Activated CD8-positive, alpha-beta memory T cell treated with anti-CD3 and anti-CD28 coated beads, Interleukin-2, amount 10 ng/mL, durations not matched to agents 7 days and 5 days (primary cell): ENCODE results near the gene FAM81A. TPM values are rescaled to one million over a fixed set of nuclear protein-coding genes. Genes with fewer than 3 reads are reported as not detected.
A peak's percentile ranks its signal among the peaks of the same experiment; 100 is the strongest.

Source experiments
- ATAC-seq: fragments of 150-1000 bp; cut with Tn5 transposase; one replicate; pipeline ENCODE4 v1.10.0; 2021; ENCODE audit warnings: moderate library complexity
- CTCF ChIA-PET: fragments of 350-600 bp; sonication (Branson Sonifier 250); formaldehyde crosslinking; loops from one replicate; lab custom pipeline; 2021; ENCODE audit warnings: antibody characterized with exemption; lab: Charles Lee
- DNase-seq: peaks from one replicate; pipeline ENCODE4 v3.0.0-alpha.2; 2020
- H3K27ac Mint-ChIP-seq: one replicate; pipeline ENCODE4 v1.8.0; 2021; ENCODE audit warnings: mild to moderate bottlenecking, mixed read lengths
- H3K27me3 Mint-ChIP-seq: one replicate; pipeline ENCODE4 v1.8.0; 2021; ENCODE audit warnings: mixed read lengths
- H3K36me3 Mint-ChIP-seq: one replicate; pipeline ENCODE4 v1.8.0; 2021; ENCODE audit warnings: mild to moderate bottlenecking, mixed read lengths
- H3K4me1 Mint-ChIP-seq: one replicate; pipeline ENCODE4 v1.8.0; 2021; ENCODE audit warnings: mixed read lengths
- H3K4me3 Mint-ChIP-seq: one replicate; pipeline ENCODE4 v1.8.0; 2021; ENCODE audit warnings: mild to moderate bottlenecking, moderate library complexity, mixed read lengths
- H3K9me3 Mint-ChIP-seq: one replicate; pipeline ENCODE4 v1.8.0; 2022; ENCODE audit warnings: low read depth, mixed read lengths
- total RNA-seq, 2 experiments: library from RNA; stranded (reverse); gene quantifications; one replicate each; pipeline ENCODE4 v1.2.3, GENCODE V29; 2021

The FAM81A gene
- total RNA-seq, 2 experiments from 2014 or later, result 2.5 to 3.7 TPM

DNA sequence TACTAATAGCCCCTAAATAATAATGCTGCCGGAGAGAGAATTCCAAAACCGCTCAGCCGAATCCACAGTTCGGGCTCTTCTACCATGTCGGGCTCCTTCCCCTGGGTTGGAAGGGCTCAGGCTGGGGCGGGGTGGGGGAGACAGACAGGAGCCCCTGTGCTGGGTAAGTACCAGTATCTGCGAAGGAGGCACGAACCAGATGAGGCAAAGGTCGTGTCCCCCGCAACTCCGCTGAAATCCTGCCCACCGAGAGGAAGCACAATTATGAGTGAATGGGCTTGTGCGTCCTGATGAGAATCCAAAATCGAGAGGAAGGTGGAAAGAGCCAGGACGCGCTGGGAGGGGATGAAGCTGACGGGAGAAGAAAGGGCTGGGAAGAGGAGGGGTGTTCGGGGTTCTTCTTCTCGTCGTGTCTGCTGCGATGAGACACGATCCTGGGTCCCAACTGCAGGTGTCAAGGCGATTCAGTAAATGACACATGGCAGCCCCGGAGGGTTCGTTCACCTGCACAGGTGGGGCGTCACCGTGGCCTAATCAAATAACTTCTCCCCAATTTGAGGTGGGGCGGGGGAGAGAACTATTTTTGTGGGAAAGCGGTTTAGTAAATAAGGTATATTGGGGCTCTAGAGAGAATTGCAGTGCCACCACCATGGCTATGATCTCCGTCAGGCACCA, 707 bp upstream of the FAM81A start:
- ATAC-seq (no peak), DNase-seq (no peak)
- Mint-ChIP-seq H3K27me3 (peaks cover 79% of the 10 kb centered on the region), H3K36me3 (no peaks in the 10 kb centered on the region), H3K4me3 (peak overlapping the region; percentile 73), H3K4me1 (peaks cover 18% of the 10 kb centered on the region), H3K27ac (no peak overlapping the region), H3K9me3 (no peaks in the 10 kb centered on the region)
- CTCF ChIA-PET, result interaction anchor here (1.4 kb wide), 1 partner anchor 15 kb away, joined by 4 read pairs; no protein-coding TSS in a partner anchor

DNA sequence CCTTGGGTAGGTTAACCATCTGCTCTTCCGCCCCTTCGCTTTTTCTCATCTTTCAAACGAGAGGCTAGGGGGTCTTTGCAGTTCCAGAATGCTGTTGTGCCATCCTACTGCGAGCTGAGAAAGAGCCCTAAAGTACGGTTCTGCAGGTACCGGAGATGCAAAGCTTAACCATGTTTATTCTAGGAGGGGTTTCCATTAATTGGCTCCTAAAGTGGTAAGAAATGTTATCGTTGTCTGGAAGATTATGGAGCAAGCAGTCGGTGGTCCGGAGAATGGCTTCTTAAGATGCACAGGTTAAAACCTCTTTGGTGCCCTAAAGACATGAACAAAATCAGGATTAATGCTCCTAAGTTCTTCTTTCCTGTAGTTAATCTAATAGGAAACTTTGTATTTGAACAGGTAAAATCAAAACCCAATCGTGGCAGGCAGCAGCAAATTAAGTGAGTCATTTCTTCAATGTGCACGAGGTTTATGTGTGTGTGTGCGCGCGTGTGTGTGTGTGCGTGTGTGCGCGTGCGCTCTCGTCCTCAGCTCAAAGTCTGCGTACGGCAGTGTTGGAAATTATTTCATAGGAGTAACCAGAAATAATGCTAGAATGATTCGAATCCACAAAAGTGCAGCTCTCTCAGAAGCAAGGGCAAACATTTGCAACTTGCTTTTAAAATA, 772 bp downstream of the FAM81A start:
- Mint-ChIP-seq H3K9me3 (no peaks in the 10 kb centered on the region), H3K27me3 (peaks cover 71% of the 10 kb centered on the region), H3K27ac (no peak overlapping the region), H3K4me1 (peaks cover 18% of the 10 kb centered on the region), H3K4me3 (peak overlapping the region; percentile 61), H3K36me3 (no peaks in the 10 kb centered on the region)
- CTCF ChIA-PET, result interaction anchor here (1.4 kb wide), 1 partner anchor 16 kb away, joined by 4 read pairs; no protein-coding TSS in a partner anchor
- ATAC-seq (no peak), DNase-seq (no peak)

DNA sequence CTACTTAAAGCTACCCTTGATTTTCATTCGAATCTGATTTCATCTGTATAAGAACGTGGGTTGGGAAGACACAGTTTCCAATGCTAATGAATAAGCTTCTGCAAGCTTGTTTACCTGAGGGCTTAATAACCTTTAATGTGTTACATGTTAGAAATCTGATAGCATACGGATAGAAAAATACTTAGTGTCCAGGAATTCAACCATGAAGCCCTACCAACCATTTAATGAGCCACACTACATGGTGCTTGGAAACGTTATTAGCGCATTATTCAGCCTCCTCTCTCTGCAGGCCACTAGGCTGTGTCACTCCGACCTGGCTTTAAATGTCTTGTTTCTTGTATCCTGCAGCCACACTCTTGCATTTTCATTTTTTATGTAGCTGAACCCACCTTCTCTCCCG, 1.6 kb downstream of the FAM81A start:
- H3K36me3 Mint-ChIP-seq, result no peaks in the 10 kb centered on the region
- no peaks in the 10 kb centered on the region for H3K9me3 Mint-ChIP-seq
- H3K27ac Mint-ChIP-seq, result no peak overlapping the region
- no peak for ATAC-seq
- CTCF ChIA-PET, result no interaction called here
- peaks cover 70% of the 10 kb centered on the region for H3K27me3 Mint-ChIP-seq
- H3K4me3 Mint-ChIP-seq, result no peak overlapping the region
- no peak for DNase-seq
- peaks cover 18% of the 10 kb centered on the region for H3K4me1 Mint-ChIP-seq

DNA sequence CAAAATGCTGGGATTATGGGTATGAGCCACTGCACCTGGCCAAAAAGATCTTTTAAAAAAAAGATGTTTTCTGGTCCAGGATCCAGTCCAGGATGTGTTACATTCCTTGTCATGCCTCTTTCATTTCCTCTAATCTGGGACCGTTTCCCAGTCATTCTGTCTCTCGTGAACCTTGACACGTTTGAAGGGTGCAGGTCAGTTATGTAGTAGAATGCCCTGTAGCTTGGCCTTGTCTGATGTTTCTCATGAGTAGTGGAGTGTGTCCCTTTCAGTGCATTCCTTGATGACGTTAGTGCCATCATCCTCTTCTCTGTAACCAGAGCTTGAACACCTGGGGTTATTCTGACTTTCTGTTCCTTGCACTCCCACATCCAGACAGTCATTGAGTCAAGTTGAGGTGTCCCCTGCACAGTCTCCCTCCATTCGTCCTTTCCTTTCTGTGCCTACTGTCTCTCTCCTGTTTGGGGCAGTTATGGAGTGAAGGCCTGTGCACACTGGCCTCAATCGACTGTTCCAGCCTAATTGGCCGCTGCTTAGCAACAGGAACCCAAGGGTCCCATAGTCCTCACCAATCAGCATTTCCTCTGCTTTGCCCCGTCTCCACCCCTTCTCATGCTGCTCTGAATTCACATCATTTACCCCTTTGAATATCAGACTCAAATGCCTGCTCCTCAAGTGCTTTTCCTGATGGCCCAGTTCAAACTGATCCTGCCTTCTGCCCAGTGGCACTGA, 5.5 kb downstream of the FAM81A start:
- CTCF ChIA-PET, result no interaction called here
- ATAC-seq (no peak), DNase-seq (no peak)
- Mint-ChIP-seq H3K4me3 (no peak overlapping the region), H3K4me1 (peaks cover 20% of the 10 kb centered on the region), H3K36me3 (no peaks in the 10 kb centered on the region), H3K27ac (no peak overlapping the region), H3K27me3 (peaks cover 41% of the 10 kb centered on the region), H3K9me3 (no peaks in the 10 kb centered on the region)

DNA sequence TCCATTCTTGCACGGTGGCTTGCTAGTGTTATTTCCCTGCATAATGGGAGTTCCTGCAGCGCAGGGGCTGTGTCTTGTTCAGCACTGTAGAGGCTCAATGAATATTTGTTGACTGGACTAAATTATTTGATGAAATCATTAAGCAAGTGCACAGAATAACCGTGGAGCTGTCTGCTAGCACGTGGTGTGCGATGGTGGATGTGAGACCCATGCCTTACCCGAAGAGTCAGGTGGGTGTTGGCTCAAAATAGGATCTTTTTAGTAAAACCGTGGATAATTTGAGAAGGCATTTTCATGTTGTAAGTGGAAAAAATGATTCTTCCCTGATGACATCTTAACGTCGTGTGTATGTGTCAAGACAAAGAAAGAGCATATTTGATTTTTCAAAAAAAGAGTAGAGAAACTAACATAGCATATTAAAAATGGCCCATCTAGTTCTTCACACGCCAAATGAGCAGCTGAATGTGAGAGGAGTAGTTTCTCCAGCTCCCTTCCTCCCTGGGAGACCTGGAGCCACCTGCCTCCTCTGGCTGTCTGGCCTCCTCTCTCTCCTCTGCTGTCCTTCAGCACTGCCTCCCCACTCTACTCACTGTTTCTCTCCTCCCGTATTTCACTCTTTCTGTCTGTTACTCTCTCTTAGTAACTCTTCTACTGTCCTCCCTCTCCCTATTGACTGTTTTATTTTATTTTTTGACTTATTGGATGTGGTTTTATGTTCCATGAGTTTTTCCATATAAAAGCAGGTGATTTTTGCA, 6.3 kb downstream of the FAM81A start:
- no peak overlapping the region for H3K27ac Mint-ChIP-seq
- H3K9me3 Mint-ChIP-seq, result no peaks in the 10 kb centered on the region
- DNase-seq (no peak), ATAC-seq (no peak)
- peaks cover 34% of the 10 kb centered on the region for H3K27me3 Mint-ChIP-seq
- CTCF ChIA-PET, result interaction anchor here (1.3 kb wide), 1 partner anchor 18 kb away, joined by 3 read pairs; no protein-coding TSS in a partner anchor
- H3K4me3 Mint-ChIP-seq, result no peak overlapping the region
- H3K36me3 Mint-ChIP-seq, result no peaks in the 10 kb centered on the region
- H3K4me1 Mint-ChIP-seq, result peaks cover 18% of the 10 kb centered on the region

DNA sequence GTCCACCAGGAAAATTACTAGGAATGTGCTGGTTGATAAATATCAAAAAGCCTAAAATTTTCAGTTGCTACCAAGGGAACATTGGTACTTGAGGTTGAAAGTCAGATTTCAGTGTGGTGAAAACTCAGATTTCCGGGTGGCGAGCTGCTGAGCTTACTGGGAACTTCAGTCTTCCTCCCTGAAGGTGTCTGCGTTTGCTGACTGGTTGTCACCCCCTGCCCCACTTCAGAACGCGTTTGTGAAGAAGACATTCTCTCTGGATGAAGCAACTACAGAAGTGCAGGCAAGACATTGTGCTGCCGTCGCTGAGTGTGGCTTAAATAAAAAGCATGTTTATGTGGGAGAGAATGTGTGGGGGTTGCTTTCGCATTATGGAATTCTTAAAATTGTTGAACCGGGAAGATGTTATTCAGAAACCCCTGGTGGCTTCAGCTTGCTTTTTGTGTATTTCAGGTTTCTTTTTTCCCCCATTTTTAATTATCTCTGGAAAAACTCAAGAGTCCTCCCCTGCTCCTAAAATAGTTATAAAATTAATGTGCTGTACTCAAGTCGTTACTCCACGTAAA, 7.1 kb downstream of the FAM81A start:
- H3K9me3 Mint-ChIP-seq, result no peaks in the 10 kb centered on the region
- peaks cover 26% of the 10 kb centered on the region for H3K27me3 Mint-ChIP-seq
- peaks cover 18% of the 10 kb centered on the region for H3K4me1 Mint-ChIP-seq
- CTCF ChIA-PET, result interaction anchor here (1.3 kb wide), 1 partner anchor 19 kb away, joined by 3 read pairs; no protein-coding TSS in a partner anchor
- H3K36me3 Mint-ChIP-seq, result no peaks in the 10 kb centered on the region
- ATAC-seq (no peak), DNase-seq (no peak)
- H3K4me3 Mint-ChIP-seq, result no peak overlapping the region
- no peak overlapping the region for H3K27ac Mint-ChIP-seq

DNA sequence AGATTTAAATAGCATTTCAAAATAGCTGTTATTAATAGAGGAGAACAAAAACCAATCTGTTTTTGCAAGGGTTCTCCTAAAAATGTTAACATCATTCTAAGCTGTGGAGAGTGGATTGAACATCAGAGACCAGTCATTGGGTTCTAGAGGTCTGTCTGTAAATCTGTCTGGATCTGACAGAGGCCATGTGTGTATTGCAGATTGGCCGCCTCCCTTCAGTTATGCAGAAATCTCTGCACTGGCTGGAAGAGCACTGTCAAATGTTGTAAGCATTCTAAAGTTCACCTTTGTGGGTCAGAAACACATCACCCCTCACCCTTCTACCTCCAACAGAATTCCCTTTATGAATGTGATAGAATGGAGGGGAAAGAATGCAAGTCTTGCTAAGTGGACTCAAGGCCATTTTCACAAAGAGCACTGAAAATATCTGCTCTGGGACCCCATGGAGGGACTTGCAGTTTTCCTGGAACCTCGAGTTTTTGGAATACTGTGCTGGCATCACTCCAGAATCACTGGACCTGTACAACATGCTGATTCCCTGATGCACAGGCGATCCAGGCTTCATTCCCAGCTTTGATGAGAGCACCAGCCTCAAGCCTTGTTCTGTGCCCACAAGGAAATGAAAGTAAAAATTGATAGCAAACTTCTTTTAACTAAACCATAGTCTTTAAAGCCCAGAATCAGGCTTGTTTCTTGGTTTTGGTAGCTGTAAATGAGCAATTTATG, 8.4 kb downstream of the FAM81A start:
- CTCF ChIA-PET, result interaction anchor here (1.7 kb wide), 1 partner anchor 16 kb away, joined by 4 read pairs; no protein-coding TSS in a partner anchor
- no peak for DNase-seq
- H3K4me3 Mint-ChIP-seq, result no peak overlapping the region
- H3K4me1 Mint-ChIP-seq, result peaks cover 18% of the 10 kb centered on the region
- no peaks in the 10 kb centered on the region for H3K36me3 Mint-ChIP-seq
- H3K27ac Mint-ChIP-seq, result no peak overlapping the region
- ATAC-seq, result no peak
- no peaks in the 10 kb centered on the region for H3K9me3 Mint-ChIP-seq
- H3K27me3 Mint-ChIP-seq, result peaks cover 16% of the 10 kb centered on the region

DNA sequence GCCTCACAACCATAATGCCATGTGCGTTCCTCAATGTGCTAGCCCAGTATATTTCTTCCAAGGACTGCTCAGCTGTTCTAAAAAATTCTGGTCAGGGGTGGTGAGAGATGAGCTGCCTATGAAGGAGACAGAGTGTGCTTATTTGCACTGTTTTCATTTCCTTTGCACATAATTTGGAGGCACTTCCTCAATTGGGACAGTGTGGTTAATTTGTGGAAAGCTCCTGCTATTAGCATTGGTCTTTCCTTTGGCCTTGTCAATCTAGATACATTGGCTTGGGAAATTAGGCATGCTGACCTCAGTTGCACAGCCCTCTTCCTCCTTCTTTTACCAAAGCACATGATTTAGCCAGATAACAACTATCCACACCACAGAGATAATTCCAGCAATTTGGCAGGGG, 9.4 kb downstream of the FAM81A start:
- no peak overlapping the region for H3K4me3 Mint-ChIP-seq
- ATAC-seq, result no peak
- DNase-seq, result no peak
- peaks cover 18% of the 10 kb centered on the region for H3K4me1 Mint-ChIP-seq
- CTCF ChIA-PET, result interaction anchor here (1.7 kb wide), 1 partner anchor 17 kb away, joined by 4 read pairs; no protein-coding TSS in a partner anchor
- H3K36me3 Mint-ChIP-seq, result no peaks in the 10 kb centered on the region
- no peaks in the 10 kb centered on the region for H3K9me3 Mint-ChIP-seq
- H3K27me3 Mint-ChIP-seq, result peaks cover 12% of the 10 kb centered on the region
- H3K27ac Mint-ChIP-seq, result no peak overlapping the region

DNA sequence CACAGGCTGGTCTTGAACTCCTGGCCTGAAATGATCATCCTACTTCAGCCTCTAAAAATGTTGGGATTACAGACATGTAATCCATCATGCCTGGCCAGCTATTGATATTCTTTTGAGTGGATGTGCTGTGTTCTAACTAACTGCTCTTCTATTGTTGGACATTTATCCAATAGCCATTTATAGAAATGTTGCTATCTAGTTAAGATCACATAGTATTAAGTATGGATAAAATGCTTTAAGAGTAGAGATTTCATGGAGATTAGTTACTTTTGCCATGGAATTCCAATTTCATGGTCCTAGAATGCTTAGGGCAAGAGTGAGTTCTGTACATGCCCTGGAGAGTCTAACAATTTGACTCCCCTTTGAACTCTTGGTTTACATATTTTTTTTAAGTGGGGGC, 10.9 kb downstream of the FAM81A start:
- Mint-ChIP-seq H3K36me3 (no peaks in the 10 kb centered on the region), H3K4me3 (no peak overlapping the region), H3K27ac (no peak overlapping the region), H3K4me1 (peaks cover 18% of the 10 kb centered on the region), H3K27me3 (peaks cover 13% of the 10 kb centered on the region), H3K9me3 (no peaks in the 10 kb centered on the region)
- DNase-seq (no peak), ATAC-seq (no peak)
- CTCF ChIA-PET, result no interaction called here

DNA sequence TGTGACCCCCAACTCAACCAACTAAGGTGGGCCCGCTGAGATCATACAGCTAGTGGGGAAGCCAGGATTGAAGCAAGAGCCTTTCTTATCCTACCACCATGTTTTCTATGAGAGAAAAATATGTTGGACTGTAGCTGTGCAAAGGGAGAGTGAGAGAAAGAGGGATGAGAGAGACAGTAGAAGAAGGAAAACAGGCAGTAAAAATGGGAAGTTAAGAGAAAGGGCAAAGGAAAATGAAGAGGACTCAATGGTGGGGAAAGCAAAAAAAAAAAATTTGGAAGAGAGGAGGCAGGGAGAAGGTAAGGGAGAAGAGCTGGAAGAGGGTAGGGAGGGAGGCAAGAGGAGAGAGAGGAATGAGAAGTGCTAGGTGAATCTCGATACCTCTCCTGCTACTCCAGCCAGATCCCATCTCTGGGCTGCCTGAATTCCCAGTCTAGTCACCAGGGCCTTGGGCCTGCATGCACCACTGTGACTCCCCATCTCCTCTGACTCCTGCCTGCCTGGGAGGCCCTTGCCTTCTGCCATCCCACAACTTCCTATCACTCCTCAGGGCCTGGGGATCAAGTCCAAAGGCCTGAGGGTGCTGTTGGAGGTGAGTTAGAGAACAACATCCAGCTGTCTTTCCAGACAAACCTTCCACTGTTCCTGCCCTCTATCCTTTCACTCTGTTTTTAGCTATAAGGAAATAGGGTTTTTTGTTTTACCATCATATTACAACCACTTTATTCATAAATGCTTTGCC, 15.7 kb downstream of the FAM81A start:
- Mint-ChIP-seq H3K27ac (no peak overlapping the region), H3K9me3 (no peaks in the 10 kb centered on the region), H3K4me1 (peaks cover 3% of the 10 kb centered on the region), H3K36me3 (no peaks in the 10 kb centered on the region), H3K4me3 (no peak overlapping the region), H3K27me3 (peaks cover 16% of the 10 kb centered on the region)
- DNase-seq, result no peak
- ATAC-seq, result no peak
- CTCF ChIA-PET, result interaction anchor here (0.5 kb wide), 1 partner anchor 188 kb away, joined by 3 read pairs; no protein-coding TSS in a partner anchor

DNA sequence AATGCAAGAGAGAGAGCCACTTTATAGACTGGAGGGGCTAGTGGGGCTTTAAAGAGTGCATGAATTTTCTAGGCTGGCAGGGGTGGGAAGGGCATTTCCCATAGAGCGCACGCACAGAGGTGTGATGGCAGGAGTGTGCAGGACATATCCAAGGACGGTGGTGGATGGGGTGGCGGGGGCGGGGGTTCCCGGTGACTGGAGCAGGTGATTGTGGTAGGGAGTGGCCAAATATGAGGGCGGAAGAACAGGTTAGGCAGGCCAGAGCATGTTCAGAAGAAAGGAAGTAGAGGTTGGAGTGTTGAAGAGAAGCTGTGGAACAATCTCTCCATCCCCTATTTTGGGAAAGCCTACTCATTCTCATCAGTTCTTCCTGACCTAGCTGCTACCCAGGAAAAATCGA, 18.1 kb downstream of the FAM81A start:
- DNase-seq (no peak), ATAC-seq (no peak)
- Mint-ChIP-seq H3K36me3 (no peaks in the 10 kb centered on the region), H3K4me3 (no peak overlapping the region), H3K9me3 (no peaks in the 10 kb centered on the region), H3K27me3 (peaks cover 18% of the 10 kb centered on the region), H3K4me1 (no peaks in the 10 kb centered on the region), H3K27ac (no peak overlapping the region)
- CTCF ChIA-PET, result no interaction called here

DNA sequence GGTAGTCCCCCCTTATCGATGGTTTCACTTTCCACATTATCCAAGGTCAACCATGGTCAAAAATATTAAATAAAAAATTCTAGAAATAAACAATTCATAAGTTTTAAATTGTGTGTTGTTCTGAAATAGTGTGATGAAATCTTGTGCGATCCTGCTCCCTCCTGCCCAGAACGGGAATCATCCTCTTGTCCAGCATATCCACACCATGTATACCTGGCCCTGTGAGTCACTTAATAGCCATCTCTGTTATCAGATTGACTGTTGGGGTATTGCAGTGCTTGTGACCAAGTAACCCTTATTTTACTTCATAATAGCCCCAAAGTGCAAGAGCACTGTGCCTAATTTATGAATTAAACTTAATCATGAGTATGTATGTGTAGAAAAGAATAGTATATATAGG, 19.1 kb downstream of the FAM81A start:
- H3K9me3 Mint-ChIP-seq, result no peaks in the 10 kb centered on the region

More for the DNA sequence above, 19.1 kb downstream of the FAM81A start:
- Mint-ChIP-seq H3K4me3 (no peak overlapping the region), H3K4me1 (no peaks in the 10 kb centered on the region), H3K27me3 (peaks cover 19% of the 10 kb centered on the region), H3K27ac (no peak overlapping the region), H3K36me3 (no peaks in the 10 kb centered on the region)
- DNase-seq, result no peak
- CTCF ChIA-PET, result no interaction called here
- ATAC-seq, result no peak
